Skin of body (tissue), 2 donors: ENCODE results near the gene UMODL1. TPM values are rescaled to one million over a fixed set of nuclear protein-coding genes. Genes with fewer than 3 reads are reported as not detected.
"Not testable (repeated sequence)": the region's sequence is repeated elsewhere in the genome, so short reads cannot be mapped to it uniquely, and the experiment has no call there.

Experiments
- DNase-seq: peaks from one replicate; lab custom pipeline; 2025; lab: John Stamatoyannopoulos, UW
- total RNA-seq: library from RNA; depleted of rRNA; stranded (reverse); fragments of >200 nt; gene quantifications from one replicate; pipeline ENCODE4 v1.2.3, GENCODE V29; 2014

The UMODL1 gene
- total RNA-seq, 1 donor from 2014 or later: under 0.01 TPM

GRCh38 chr21:42162831-42163510 lies 91.9 kb downstream of the UMODL1 start:
- no peak for DNase-seq

DNA sequence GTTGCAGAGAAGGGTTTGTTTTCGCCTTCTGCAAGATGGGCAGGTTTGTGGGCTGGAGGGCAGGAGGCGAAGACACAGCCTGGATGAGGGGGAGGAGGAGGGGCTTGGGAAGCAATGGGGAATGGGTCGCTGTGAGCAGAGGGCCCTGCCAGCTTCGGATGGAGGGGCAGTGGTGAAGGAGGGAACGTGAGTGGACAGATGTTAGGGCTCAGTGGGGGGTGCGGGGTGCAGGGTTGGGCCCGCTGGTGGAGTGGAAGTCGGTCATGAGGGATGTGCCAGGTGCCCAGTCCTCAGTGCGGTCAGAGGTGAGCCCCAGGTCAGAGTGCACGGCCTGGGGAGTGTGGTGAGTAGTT lies 92.4 kb downstream of the UMODL1 start:
- no peak for DNase-seq

DNA sequence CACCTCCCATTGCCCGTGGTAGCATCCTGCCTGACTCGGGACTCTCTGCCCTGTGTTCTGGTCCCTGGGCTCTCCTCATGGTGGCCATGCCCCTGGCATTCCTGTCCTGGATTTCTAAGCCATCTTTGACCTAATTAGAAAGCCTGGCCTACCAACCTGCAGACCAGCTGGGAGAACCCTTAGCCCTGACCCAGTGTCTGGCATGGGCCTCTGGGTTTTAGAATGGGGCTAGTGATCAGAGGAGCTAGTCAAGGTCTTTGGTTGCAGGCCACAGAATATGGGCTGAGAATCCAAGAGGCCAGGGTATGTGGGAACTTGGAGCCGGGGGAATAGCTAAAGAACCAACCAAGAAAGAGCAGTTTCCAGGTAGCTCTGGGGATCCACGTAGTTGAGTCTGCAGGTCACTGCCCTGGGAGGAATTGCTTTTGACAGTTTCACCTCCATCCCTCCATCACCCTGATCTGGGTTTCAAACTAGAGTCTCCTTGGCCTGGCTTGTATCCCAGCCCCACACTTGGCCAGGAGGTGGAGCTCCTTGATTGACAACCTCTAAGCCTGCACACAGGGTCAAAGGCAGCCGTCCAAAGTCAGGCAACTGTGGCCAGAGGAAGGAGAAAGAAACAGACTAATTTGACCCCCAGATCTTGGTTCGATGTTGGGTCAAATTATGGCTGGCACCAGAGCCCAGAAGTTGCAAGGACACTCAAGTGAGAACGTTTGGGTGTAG lies 93.1 kb downstream of the UMODL1 start:
- DNase-seq: no peak

DNA sequence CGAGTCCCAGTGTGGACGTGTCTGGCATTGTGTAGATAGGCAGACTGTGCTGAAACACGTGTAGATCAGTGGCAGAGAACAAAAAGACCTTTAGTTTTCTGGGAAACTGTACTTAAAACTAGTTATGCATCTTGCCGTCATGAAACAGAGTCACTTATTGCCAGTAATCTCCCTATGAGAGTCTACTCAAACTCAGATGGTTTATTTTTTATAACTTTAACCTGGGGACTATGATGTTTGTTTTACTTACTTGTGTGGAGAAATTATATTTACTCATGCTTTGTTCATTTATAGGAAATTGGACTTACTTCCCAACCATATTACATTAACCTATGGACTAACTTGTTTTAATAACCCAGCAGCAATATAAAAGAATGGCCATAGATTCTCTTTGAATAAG lies 93.7 kb downstream of the UMODL1 start:
- no peak for DNase-seq

DNA sequence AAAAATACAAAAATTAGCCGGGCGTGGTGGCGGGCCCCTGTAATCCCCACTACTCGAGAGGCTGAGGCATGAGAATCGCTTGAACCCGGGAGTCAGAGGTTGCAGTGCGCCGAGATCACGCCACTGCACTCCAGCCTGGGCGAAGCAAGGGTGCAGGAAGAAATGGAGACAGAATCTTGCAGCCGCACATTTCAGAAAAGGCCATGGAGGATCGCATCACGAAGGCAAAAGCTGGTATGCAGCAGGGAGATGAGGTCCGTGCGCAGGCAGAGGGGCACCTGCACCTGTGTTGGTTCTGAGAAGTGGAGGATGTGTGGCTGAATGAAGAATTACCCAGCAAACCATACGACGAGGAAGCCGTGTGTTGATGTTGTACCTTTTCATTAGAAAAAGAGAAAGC lies 94.8 kb downstream of the UMODL1 start:
- DNase-seq: no peak

DNA sequence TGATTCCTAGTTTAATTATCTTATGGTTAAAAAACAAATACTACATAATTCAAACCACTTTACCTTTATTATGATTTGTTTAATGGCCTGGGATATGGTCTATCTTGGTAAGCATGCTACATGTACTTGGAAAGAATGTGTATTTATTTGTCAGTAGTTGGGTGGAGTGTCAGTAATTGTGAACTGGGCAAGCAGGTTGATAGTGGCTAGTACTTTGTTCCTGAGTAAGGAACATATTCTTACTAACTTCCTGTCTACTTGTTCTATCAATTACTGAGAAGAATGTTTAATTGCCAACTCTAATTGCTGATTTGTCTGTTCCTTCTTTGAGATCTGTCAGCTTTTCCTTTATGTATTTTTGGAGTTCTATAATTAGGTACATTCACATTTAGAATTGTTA lies 98.6 kb downstream of the UMODL1 start:
- no peak for DNase-seq

GRCh38 chr21:42171091-42172053 lies 100.3 kb downstream of the UMODL1 start:
- DNase-seq: peak; percentile 8

GRCh38 chr21:42172596-42173483 lies 101.7 kb downstream of the UMODL1 start:
- no peak for DNase-seq

- DNase-seq: no peak
Measured at GRCh38 chr21:42174173-42174572, 103.1 kb downstream of the UMODL1 start.

DNA sequence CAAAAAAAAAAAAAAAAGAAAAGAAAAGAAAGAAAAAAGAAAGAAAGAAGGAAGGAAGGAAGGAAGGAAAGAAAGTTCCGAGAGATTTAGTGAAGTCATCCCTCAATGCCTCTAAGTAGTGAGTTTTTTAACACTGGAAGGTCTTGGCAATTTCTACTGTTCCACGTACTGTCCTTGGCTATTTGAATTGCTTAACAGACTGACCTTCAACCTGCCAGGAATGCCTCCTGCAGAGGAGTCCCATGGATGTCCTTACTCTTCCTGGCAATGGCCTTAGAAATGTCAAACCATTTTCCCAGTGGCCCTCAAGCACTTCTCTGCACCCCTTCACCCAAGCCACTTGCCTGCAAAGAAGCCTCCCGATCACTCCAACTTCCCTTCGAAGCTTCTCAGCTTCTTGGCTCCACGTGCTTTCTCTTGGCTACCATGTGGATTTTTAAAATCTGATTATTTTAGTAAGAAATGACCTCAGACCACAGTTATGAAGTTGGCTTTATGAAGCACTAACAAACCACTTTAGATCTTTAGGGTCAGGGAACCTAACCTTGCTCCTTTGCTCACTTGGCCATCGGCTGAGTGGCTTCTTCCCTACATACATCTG lies 104.1 kb downstream of the UMODL1 start:
- DNase-seq: no peak

- peak; percentile 80 for DNase-seq
Measured at GRCh38 chr21:42176859-42177258, 105.7 kb downstream of the UMODL1 start.

DNA sequence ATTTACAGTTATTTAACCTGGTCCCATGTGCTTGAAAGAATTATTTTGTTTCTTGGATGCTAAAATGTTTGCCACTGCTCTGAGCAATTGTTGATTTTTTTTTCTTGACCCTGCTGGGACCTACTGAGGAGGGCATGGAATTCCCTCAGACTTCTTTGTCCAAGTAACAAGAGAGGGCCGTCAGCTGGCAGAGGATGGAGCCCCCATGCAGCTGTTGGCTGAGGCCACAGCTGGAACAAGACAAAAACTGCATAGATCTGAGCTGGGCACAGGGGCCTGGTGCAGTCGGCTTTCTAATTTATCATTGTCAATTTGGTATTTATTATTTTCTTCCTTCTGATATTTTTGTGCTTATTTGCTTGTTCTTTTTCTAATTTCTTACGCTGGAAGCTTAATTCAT lies 108.2 kb downstream of the UMODL1 start:
- DNase-seq: no peak

DNA sequence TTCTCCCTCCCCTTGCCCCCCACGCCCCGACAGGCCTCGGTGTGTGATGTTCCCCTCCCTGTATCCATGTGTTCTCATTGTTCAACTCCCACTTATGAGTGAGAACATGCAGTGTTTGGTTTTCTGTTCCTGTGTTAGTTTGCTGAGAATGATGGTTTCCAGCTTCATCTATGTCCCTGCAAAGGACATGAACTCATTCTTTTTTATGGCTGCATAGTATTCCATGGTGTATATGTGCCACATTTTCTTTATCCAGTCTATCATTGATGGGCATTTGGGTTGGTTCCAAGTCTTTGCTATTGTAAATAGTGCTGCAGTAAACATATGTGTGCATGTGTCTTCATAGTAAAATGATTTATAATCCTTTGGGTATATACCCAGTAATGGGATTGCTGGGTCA lies 108.9 kb downstream of the UMODL1 start:
- not testable (repeated sequence) for DNase-seq

DNA sequence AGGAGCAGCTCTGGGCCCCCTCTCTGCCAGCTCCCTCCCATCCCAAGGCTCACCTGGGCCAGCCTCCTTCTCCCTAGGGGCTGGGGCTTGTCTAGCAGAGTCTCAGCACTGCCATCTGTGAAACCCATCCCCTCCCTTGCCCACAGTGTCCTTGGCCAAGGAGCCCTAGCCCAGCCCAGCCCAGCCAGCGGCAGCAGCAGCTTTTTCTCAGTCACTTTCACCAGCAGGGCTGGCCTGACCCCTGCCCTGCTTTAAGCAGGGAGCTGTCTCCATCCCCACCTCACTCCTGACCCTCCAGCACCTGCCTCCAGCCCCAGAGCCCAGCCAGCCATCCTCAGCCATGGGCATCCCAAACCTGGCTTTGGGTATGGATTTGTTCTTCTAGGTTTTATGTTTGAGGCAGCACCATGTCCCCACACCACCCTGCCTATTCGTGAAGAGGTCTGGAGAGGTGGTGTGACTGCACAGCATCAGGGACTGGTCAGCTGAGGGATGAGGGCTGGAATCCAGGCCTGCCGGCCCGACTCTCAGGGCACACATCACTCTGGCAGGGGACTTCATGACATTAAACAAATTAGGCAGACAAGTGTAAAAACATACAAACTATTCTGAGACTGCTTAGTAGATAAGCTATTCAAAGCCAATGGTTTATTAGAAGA lies 111.7 kb downstream of the UMODL1 start:
- DNase-seq: no peak

DNA sequence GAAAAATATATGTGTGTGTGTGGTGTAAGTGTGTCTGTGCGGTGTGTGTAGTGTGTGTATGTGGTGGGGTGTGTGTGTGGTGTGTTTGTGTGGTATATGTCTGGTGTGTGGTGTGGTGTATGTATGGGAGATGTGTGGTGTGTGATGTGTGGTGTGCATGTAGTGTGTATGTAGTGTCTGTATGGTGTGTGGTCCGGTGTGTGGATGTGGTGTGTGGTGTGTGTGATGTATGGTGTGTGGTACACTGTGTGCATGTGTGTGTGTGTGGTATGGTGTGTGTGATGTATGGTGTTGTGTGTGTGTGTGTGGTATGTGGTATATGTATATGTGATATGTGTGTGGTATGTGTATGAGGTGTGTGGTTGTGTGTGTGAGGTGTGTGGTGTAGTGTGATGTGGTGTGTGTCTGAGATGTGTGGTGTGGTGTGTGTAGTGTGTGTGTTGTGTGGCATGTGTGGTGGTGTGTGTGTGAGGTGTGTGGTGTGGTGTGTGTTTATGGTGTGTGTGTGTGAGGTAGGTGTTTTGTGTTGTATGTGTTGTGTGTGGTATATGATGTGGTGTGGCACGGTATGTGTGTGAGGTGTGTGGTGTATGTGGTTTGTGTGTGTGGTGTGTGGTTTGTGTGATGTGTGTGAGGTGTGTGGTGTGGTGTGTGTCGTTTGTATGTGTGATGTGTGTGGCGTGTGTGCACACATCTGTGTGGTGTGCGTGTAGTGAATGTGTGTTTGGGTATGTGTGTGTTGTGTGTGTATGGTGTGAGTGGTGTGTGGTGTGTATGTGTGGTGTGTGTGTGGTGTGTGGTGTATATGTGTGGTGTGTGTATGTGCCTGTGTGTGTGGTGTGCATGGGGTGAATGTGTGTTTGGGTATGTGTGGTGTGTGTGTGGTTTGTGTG lies 112.5 kb downstream of the UMODL1 start:
- DNase-seq: no peak

- no peak for DNase-seq
Measured at GRCh38 chr21:42186591-42186990, 115.5 kb downstream of the UMODL1 start.

DNA sequence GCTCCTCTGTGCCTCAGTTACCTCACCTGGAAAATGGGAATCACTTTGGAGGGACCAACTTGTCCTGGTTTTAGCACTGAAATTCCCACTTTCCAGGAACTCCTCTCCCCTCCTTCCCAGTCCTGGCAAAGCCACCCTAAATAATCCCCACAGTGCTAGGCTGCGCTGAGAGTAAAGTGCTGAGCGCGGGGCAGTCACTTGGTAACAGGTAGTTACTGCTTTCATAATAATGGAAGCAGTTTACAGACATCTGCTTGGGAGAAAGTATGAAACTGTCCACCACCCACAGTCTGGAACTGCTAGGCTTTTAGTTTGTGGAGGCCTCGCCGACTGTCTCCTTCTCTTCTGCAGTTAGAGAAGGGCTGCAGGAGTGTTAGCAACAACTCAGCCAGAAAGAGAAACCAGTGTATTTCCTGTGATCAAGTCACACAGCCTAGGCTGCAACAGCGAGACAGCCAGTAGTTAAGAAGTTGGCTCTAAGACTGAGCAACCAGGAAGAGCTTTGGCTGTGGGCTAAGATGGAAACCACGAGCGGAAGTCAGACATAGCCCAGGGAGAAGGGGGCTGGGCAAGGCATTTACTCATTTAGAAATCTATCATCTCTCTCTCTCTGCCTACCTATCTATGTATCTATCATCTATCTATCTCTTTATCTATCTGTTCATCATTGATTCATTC lies 117.0 kb downstream of the UMODL1 start:
- DNase-seq: no peak

- no peak for DNase-seq
Measured at GRCh38 chr21:42188663-42189062, 117.5 kb downstream of the UMODL1 start.
